GM19395 (cell line): Measurements from ENCODE around the gene RPL10.
A peak's percentile ranks its signal among the peaks of the same experiment; 100 is the strongest.

ENCODE experiments used
- ATAC-seq: cut with Tn5 transposase; IDR thresholded peaks from one replicate; pipeline ENCODE4 v1.9.1; 2021; ENCODE audit warnings: mild to moderate bottlenecking, moderate library complexity; ENCODE audit not compliant: unreplicated experiment

The RPL10 gene

DNA sequence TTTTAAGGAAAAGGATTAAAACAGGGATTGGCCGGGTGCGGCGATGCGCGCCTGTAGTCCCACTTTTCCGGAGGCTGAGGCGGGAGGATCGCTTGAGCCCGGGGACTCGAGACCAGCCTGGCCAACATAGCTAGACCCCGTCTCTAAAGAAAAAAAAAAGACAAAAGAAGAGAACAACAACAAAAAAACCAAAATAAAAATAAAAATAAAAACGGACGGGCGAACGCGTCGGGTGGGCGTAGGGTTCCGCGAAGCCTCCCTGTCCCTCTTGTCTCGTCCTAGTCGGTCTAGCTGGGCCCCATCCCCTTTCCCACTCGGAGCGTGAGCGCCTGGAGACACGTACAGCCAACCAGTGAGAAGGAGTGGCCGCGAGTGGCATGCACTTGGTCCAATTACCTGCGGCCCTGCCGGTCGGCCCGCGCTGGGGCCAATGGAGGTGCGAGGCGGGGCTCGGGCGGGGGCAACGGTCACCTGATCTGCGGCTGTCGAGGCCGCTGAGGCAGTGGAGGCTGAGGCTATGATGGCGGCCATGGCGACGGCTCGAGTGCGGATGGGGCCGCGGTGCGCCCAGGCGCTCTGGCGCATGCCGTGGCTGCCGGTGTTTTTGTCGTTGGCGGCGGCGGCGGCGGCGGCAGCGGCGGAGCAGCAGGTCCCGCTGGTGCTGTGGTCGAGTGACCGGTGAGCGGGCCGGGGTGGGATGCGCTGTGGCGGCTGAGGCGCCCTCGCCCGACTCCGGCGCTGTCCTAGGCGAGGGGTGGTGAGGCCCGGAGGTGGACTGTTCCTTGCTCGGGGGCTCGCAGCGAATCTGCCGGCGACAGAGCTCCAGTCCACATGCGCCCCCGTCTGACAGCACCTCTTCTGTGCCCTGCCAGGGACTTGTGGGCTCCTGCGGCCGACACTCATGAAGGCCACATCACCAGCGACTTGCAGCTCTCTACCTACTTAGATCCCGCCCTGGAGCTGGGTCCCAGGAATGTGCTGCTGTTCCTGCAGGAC, 30.3 kb downstream of the RPL10 start, which contains the start of gene ATP6AP1:
Gene ATP6AP1 (plus strand): TSS at position 502 of the 996 bp plus-strand sequence. CDS start 16 bp downstream, at position 518.
- peak; percentile 95 for ATAC-seq

DNA sequence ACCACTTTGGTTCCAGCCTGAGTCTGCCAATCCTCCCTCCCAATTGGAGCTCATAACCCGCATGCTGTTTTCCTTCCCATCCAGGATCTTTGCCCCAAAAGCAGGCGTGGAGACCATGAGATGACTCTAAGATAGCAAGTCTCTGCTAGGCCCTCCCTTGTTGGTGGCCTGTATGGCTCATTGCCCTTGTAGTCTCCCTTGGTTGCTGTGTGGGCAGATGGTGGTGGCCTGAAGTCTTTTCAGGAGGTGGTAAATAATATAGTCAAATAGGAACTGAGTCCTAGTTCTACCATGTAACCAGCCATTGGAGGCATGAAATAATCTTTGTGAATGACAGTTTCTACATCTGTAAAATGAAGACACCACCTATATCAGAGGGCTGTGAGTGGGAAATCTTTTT, 31.5 kb downstream of the RPL10 start:
- no peak for ATAC-seq

DNA sequence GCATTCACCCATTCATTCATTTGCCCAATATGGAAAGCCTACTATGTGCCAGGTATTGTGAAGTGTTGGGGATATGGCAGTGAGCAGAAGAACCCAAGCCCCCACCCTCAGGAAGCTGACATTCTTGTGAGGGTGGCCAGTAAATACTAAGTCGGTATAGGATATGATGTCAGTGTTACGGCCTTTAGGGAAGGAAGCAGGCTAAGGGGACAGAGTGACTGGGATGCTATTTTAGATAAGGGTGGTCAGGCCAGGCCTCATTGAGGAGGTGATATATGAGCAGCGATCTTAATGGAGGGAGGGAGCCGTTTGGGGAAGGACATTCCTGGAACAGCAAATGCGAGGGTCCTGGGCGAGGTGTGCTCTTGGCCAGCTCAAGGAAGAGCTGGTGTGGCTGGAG, 32.3 kb downstream of the RPL10 start:
- no peak for ATAC-seq

DNA sequence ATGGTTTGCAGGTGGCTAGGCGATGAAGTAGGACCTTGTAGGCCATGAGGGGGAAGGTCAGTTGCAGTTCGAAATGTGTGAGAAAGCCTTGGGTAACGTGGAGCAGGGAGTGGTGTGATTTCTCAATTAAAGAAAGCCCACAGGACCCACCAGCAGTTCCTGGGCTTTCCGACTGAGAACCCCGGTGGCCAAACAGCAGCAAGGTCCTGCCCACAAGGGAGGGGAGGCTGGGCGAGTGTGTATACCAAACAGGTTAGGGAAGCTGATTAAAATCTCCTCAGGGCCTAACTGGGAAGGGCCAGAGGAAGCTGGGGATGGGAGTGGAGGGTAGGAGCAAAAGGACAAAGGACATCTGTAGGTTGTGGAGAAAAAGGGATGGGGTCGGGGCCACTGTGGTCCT, 32.7 kb downstream of the RPL10 start:
- ATAC-seq, result no peak

DNA sequence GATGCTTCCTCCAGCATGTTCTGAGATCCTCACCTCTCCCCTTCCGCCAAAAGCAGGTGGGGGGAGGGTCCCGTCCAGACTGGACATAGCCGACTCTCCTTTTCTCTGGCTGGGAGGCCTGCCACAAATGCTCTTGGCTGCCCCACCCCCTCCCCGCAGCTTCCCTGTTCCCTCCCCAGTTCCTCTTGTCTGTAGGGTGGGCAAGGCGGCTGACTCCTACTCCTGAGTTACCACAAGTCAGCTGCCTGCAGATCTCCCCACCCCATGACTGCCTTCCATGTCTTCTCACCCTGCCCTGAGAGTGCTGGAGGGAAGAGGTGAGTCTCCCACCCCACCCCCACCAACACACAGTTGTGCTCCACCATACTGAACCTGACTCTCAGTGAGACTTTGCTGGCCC, 33.2 kb downstream of the RPL10 start:
- no peak for ATAC-seq

DNA sequence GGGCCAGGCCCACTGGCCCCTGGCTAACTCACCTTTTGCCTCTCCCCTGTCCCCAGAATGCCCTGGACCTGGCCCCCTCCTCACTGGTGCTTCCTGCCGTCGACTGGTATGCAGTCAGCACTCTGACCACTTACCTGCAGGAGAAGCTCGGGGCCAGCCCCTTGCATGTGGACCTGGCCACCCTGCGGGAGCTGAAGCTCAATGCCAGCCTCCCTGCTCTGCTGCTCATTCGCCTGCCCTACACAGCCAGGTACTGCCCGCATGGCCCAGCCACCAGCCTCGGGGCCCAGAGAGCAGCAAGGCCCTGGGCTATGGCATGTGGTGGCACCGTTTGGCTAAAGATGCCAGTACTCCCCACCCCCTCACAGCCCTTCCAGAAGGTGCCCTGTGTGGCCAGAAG, 34.0 kb downstream of the RPL10 start:
- no peak for ATAC-seq

DNA sequence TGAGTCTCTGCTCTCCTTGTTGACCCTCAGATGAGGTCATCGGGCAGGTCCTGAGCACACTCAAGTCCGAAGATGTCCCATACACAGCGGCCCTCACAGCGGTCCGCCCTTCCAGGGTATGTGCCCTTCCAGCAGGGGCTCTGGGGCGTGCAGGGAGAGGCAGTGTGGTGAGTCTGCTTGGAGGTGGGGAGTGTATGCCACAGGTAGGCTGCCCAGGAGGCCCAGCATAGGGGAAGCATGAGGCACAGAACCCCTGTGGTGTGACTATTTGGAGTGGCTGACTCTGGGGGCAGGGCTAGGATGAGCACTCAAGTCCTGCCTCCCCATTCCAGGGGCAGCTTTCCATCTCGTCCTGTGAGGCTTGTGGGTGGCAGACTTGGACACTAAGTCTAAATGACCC, 35.4 kb downstream of the RPL10 start:
- no peak for ATAC-seq

DNA sequence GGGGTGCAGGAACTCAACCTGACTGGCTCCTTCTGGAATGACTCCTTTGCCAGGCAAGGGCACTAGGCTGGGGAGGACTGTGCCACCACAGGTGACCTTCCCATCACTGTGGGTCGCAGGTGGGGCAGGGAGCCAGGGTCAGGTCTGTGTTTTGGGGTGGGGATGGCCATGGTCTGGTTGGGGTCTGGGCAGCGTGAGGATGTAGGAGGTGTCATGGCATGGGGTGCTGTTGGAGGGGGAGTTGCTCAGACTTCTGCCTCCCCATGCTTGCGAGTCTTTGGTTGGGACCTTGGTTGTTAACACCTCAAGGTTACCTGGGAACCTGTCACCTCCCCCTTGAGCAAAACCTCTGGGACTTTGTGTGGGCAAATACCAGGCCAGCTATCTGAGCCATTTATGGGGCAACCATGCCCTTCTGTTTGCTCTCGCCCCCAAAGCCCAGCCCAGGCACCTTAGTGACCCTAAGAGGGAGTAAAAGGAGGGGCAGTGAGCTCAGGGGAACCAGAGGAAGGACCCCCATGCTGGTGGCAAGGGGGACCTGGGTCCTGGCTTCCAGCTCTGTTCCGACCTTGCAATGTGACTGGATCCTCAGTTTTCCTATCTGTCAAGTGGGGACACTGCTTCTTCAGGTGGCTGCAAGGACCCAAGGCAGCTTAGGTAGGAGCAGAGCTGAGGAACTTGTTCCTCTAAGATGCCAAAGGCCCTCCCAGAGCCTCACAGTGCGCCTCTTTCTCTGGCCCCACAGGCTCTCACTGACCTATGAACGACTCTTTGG, 36.4 kb downstream of the RPL10 start:
- no peak for ATAC-seq

DNA sequence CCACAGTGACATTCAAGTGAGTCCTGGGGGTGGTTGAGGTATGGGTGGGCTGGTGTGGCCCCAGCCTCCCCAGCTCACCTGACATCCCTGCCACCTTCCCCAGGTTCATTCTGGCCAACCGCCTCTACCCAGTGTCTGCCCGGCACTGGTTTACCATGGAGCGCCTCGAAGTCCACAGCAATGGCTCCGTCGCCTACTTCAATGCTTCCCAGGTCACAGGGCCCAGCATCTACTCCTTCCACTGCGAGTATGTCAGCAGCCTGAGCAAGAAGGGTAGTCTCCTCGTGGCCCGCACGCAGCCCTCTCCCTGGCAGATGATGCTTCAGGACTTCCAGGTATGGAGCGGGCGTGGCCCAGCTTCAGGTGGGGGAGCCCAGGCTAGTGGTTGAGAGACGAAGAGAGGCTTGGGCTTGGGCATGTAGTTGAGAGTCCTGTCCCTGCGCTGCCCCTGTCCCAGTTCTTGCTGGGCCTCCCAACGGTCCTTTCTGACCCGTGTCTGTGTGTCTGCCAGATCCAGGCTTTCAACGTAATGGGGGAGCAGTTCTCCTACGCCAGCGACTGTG, 37.1 kb downstream of the RPL10 start:
- no peak for ATAC-seq

DNA sequence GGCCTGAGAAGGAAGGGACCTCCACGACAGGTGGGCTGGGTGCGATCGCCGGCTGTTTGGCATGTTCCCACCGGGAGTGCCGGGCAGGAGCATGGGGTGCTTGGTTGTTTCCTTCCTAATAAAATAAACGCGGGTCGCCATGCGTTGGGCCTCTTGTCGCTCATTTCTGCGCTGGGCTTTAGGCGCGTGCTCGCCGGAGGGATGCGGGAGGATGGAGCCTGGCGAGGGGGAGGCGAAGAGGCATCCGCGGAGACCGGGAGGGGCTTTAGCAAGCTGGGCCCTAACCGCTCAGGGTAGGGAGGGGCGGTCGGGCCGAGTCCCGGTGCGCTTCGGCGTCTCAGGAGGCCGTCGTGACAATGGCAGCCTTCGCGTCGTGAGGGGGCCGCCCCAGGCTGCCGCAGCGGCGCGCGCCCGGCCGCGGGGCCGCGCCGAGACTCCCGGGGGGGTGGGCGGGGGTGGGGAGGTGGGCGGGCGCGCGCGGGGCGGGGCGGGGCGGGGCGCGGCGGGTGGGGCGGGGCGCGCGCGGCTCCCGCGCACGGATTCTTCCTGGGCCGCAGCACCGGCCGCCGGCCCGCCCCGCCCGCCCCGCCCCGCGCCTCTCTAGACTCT, 38.3 kb downstream of the RPL10 start:
- peak; percentile 30 for ATAC-seq

DNA sequence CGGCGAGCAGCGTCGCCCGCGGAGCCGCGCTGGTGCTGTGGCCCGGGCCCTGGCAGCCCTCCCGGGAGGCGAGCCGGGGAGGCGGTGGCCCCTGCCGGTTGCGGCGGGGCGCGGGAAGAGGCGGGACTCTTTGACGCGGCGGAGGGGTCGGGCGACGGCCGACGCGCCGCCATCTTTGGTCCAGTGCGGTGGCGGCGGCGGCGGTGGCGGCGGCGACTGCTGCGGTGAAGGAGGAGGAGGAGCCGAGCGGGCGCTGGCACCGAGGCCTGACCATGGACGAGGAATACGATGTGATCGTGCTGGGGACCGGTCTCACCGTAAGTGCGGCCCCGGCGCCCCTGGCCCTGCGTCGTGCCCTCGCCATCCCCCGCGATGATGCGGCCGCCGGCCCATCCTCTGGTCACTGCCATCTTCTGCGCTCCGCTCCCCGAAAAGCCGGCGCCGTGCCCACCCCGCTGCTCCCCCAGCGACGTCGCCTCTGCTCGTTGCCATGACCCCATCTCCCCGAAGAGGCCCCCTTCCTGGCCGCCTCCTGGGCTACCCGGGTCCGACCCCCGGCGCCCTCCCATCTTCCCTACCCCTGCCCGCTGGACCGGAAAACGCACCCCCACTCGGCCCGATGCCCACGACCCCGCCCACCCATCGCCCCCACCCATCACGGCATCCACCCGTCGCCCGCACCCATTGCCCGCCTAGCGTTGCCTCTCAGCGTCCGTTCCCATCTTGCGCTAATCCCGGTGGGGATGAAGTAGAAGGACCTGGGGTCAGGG, 39.0 kb downstream of the RPL10 start, which contains the start of gene GDI1:
Gene GDI1 (plus strand): TSS at position 172 of the 770 bp plus-strand sequence. CDS start 101 bp downstream, at position 273.
- peak; percentile 49 for ATAC-seq

DNA sequence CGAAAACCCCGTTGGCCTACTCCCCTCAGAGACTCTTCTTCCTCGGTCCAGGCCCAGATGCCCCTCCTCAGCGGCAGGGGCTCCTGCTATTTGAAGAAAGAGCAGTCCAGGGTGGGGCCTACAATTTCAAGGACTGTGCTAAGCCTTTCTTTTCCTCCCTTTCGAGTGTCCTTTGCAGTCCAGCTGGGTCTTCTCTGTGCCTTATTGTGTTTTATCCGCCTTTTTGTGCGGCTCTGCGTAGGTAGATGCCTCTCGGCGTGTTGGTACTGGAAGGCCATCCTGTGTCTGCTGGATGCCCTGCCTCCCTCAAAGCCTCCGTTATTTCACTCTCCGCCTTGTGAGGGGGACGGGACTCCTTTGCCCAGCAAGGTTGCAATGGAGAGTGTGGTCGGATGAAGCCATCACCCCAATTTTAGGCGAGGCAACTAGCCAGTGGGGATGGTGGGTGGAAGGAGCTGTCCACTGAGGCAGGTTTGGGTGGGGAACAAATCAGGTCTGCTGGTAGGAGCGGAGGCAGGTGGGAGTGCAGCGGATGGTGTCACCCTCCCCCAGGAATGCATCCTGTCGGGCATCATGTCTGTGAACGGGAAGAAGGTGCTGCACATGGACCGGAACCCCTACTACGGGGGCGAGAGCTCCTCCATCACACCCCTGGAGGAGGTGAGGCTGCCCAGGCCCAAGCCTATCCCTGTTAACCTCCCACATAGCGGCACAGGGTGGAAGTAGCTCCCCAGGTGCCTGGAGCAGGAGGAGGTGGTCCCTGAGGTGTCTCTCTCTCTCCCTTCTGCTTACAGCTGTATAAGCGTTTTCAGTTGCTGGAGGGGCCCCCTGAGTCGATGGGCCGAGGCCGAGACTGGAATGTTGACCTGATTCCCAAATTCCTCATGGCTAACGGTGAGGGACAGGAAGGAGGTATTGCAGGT, 40.1 kb downstream of the RPL10 start:
- no peak for ATAC-seq

DNA sequence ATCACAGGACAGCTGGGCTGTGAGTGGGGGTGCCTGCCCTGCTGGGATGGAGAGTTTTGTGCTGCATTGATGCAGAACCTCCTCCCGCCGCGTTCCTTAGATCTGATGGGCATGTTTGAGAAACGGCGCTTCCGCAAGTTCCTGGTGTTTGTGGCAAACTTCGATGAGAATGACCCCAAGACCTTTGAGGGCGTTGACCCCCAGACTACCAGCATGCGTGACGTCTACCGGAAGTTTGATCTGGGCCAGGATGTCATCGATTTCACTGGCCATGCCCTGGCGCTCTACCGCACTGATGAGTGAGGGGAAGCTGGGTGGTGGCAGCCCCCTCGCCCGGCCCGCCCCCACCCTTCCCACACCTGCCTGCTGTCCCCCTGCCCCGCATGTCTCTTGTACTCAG, 41.7 kb downstream of the RPL10 start:
- no peak for ATAC-seq

DNA sequence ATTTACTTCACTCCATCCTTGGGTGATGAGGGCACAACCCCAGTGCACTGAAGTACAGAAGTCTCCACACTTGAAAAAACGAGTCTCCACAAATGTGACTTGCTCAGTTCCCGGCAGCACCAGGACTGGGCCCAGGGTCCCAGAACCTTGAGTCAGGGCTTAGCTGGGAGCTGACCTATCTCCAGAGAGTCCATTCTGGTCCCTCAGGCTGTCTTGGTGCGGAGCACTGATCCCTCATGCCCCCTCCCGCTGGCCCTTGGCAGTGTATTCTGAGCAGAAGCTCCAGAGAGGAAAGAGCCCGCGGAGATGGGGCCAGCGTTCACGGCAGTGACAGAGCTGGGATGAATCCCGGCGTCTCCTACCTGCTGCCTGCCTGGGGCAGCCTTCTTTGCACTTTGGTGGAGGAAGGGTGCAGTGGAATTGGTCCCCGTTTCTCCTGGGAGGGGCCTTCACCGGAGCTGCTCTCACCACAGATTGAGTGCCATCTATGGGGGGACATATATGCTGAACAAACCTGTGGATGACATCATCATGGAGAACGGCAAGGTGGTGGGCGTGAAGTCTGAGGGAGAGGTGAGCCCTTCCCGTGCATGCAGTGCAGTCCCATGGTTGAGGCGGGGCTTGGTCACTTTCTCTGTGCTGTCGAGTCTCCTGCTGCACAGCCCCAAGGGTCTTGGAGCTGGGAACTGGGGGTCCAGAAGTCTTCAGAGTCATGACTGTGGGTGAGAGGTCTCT, 42.6 kb downstream of the RPL10 start:
- no peak for ATAC-seq

DNA sequence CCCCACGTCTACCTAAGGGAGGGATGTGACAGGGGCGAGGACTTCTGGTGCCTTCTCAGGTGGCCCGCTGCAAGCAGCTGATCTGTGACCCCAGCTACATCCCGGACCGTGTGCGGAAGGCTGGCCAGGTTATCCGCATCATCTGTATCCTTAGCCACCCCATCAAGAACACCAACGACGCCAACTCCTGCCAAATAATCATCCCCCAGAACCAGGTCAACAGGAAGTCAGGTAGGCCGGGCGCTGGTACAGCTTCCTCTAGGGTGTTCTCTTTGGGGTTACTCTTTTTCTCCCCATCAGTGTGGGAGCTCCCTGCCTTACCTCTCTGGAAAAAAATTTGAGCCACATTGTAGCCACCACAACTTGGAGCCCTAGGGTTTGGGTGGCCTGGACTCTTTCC, 43.4 kb downstream of the RPL10 start:
- no peak for ATAC-seq

DNA sequence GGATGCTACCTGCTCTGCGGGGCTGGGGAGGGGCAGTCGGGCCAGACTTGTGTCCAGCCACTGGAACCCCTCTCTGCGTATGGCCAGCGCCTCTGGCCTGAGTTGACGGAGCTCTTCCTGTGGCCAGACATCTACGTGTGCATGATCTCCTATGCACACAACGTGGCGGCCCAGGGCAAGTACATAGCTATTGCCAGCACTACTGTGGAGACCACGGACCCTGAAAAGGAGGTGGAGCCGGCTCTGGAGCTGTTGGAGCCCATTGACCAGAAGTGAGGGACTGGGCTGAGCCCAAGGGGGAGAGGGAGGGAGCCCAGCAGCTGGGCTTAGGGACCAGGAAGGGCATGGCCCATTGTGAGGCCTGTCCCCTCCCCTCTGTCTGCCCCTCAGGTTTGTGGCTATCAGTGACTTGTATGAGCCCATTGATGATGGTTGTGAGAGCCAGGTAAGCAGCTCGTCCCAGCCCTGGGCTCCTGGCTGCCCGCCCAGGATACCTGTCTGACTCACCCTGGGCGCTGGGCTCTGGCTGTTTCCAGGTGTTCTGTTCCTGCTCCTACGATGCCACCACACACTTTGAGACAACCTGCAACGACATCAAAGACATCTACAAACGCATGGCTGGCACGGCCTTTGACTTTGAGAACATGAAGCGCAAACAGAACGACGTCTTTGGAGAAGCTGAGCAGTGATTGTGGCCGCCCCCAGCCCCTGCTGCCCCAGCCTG, 44.0 kb downstream of the RPL10 start:
- no peak for ATAC-seq

DNA sequence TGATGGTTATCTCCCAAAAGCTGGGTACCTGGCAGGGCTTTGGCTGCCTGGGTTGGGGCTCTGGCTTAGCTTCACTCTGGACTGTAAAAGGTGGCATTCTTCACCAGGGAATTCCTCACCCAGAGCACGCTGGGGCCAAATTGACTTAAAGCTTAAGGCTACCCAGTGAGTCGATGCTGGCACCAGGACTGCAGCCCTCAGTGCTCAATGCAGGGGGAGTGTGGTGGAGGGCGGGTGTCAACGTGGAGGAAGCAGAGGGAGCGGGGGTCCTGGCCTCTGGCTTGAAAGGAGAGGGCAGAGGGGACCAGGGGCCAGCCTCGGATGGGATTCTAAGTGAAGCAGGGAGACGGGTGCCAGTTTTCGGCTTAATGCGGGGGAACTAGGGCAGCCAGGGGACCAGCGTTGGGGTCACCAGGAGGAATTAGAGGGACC, 45.3 kb downstream of the RPL10 start:
- ATAC-seq, result peak; percentile 25
